Activated CD4-positive, alpha-beta T cell treated with anti-CD3 and anti-CD28 coated beads, Interleukin-2, amount 10 ng/mL, durations not matched to agents 24 days and 14 days (primary cell): ENCODE data around the gene TAS1R1. TPM values are rescaled to one million over a fixed set of nuclear protein-coding genes. Genes with fewer than 3 reads are reported as not detected.

ENCODE experiments used
- DNase-seq: peaks from one replicate; pipeline ENCODE4 v3.0.0; 2022
- H3K27ac Mint-ChIP-seq: one replicate; pipeline ENCODE4 v1.8.0; 2022; ENCODE audit warnings: mild to moderate bottlenecking, mixed read lengths
- H3K27me3 Mint-ChIP-seq: one replicate; pipeline ENCODE4 v1.8.0; 2022; ENCODE audit warnings: mixed read lengths
- H3K36me3 Mint-ChIP-seq: one replicate; pipeline ENCODE4 v1.8.0; 2022; ENCODE audit warnings: low read depth, mild to moderate bottlenecking, mixed read lengths
- H3K4me1 Mint-ChIP-seq: one replicate; pipeline ENCODE4 v1.8.0; 2021; ENCODE audit warnings: mixed read lengths
- H3K4me3 Mint-ChIP-seq: one replicate; pipeline ENCODE4 v1.8.0; 2022; ENCODE audit warnings: mild to moderate bottlenecking, moderate library complexity, mixed read lengths
- H3K9me3 Mint-ChIP-seq: one replicate; pipeline ENCODE4 v1.8.0; 2021; ENCODE audit warnings: mixed read lengths
- intact Hi-C: fragments of 100-400 bp; cut with micrococcal nuclease; formaldehyde crosslinking; loops from one replicate; pipeline ENCODE4 v1.15.1; 2023
- total RNA-seq: library from RNA; stranded (reverse); gene quantifications from 2 replicates; pipeline ENCODE4 v1.2.3, GENCODE V29; 2022

TAS1R1 gene
- total RNA-seq, 1 donor from 2014 or later: not detected

DNA sequence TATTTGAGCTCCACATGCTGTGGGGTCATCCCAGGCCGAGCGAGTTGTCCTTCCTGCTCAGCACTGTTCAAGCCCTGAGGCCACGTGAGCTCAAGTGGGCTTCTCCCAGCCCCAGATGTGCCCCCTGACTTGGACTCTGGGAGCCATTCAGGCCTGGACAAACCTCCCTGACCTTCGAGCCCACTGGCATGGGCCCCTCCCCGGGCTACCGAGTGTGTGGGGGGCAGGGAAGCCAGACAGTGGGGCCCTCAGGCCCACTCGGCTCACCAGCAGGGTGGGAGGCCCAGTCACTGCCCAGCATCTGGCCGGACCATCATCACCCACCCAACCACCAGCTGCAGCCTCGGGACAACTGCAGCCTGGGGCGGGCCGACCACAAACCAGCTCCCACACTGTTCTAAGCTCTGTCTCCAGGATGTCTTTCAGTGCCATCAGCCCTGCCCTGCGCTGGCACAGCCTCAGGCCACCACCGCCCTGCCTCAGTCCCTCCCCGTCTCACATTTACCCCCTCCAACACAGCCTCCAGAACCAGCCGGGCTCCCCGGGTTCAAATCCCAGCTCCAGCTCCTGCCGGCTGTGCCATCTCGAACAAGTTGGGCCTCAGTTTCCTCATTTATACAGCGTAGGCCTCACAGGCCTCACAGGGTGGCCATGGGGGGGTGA, 42.7 kb upstream of the TAS1R1 start:
- Mint-ChIP-seq H3K36me3 (no peaks in the 10 kb centered on the region), H3K4me1 (no peaks in the 10 kb centered on the region), H3K27ac (no peak overlapping the region), H3K4me3 (no peak overlapping the region), H3K9me3 (no peaks in the 10 kb centered on the region), H3K27me3 (no peaks in the 10 kb centered on the region)
- no peak for DNase-seq
- intact Hi-C loops: no loop called here

DNA sequence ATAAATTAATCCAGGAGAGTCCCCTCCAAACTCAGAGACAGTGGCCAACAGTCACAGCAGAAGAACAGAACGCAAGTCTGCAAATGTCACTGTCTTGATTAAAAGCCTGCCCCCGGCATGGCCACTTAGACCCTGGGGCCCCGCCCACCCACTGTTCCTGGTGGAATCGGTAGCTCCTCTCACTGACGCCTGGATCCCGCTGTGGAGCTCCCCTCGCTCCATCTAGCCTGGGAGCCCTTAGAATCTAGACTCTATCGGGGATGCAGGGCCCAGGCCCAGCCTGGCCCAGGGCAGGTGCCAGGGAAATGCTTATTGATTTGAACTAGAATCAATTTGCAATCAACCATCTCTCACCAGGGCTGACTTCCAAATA, 42.2 kb upstream of the TAS1R1 start:
- Mint-ChIP-seq H3K36me3 (no peaks in the 10 kb centered on the region), H3K4me3 (no peak overlapping the region), H3K27ac (no peak overlapping the region), H3K9me3 (no peaks in the 10 kb centered on the region), H3K4me1 (no peaks in the 10 kb centered on the region), H3K27me3 (no peaks in the 10 kb centered on the region)
- DNase-seq: no peak
- intact Hi-C loops: no loop called here

DNA sequence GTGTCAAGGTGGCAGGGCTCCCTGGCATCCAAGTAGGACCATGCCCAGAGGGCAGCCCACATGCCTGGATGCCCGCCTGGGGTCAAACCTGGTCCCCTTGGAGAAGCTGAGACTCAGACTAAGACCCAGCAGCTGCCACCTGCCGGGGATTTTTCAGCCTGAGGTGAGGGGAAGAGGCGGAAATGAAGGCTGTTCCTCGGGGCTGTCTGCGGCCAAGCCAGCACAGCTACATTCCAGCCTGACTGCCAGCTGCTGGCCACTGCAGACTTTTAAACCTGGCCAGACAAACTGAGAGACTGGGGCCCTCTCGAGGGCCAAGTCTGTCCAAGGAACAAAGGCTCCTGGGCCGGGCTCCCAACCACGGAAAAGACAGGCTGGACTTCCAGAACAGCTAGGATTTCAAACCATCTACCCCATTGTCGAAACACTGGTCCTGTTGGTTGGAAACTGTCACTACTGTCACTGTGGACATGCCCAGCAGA, 41.7 kb upstream of the TAS1R1 start:
- Mint-ChIP-seq H3K27me3 (no peaks in the 10 kb centered on the region), H3K4me1 (no peaks in the 10 kb centered on the region), H3K36me3 (no peaks in the 10 kb centered on the region), H3K27ac (no peak overlapping the region), H3K4me3 (no peak overlapping the region), H3K9me3 (no peaks in the 10 kb centered on the region)
- DNase-seq: no peak
- intact Hi-C loops: no loop called here

DNA sequence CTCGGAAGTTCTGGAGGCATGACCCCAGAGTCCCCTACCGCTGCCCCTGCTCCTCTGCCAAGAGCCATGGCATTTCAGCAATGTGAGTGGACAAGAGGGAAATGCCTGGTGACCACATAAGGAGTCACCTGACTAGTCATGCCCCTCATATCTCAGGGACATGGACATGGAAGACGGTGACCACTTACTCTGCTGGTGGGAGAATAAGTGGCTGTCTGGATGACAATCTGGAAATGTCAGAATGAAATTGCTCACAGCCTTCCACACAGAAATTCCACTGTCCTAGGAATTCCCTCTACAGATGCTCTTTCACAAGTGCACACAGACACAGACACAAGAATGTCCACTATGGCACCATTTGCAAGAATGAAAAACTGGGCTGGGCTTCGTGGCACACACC, 39.3 kb upstream of the TAS1R1 start:
- no peak overlapping the region for H3K27ac Mint-ChIP-seq
- intact Hi-C loops: no loop called here
- no peaks in the 10 kb centered on the region for H3K4me1 Mint-ChIP-seq
- no peaks in the 10 kb centered on the region for H3K9me3 Mint-ChIP-seq
- peaks cover under 1% of the 10 kb centered on the region for H3K36me3 Mint-ChIP-seq
- H3K27me3 Mint-ChIP-seq: no peaks in the 10 kb centered on the region
- DNase-seq: no peak
- no peak overlapping the region for H3K4me3 Mint-ChIP-seq

DNA sequence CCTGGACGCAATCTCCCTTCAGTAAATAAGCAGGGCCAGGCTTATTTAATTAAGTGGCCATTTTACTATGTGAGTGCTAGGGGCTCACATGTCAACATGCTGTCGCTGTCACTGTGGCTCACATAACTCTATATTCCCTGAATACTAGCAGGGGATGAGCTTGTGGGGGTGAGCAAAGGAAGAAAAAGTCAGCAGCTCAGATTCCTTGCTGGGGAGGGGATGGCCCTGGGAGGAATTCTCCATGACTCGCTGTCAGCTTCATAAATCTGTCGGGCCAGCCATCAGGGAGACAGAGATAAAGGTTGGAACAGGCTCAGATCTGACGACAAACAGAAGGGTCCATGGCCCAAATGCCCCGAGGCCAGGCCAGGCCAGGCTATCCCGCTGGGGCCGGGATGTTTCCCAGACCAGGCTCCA, 37.7 kb upstream of the TAS1R1 start:
- Mint-ChIP-seq H3K27ac (no peak overlapping the region), H3K36me3 (peaks cover 2% of the 10 kb centered on the region), H3K27me3 (no peaks in the 10 kb centered on the region), H3K4me1 (no peaks in the 10 kb centered on the region), H3K9me3 (no peaks in the 10 kb centered on the region), H3K4me3 (no peak overlapping the region)
- DNase-seq: no peak
- intact Hi-C loops: no loop called here

DNA sequence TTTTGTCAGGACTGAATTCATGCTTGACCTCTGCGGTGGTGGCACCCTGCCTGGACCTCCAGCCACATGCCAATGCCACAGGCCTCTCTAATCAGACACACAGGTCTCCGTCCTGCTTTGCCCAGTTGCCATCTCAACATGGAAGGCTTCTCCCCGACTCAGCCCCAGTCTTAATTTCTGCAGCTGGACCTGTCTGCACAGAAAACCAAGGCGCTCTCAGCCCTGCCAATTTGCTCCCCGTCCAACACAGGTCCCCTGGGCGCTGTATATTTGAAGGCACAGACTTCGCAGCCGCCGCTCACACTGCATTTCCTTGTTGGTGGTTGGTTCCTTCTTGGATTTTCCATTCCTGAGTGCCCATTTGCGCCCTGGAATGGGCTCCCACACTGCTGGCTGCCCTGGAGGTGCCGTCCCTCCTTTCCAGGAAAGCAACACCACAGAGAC, 35.6 kb upstream of the TAS1R1 start:
- Mint-ChIP-seq H3K27me3 (no peaks in the 10 kb centered on the region), H3K4me1 (peaks cover 1% of the 10 kb centered on the region), H3K4me3 (no peak overlapping the region), H3K36me3 (peaks cover 10% of the 10 kb centered on the region), H3K27ac (no peak overlapping the region), H3K9me3 (no peaks in the 10 kb centered on the region)
- intact Hi-C loops: no loop called here
- DNase-seq: no peak

DNA sequence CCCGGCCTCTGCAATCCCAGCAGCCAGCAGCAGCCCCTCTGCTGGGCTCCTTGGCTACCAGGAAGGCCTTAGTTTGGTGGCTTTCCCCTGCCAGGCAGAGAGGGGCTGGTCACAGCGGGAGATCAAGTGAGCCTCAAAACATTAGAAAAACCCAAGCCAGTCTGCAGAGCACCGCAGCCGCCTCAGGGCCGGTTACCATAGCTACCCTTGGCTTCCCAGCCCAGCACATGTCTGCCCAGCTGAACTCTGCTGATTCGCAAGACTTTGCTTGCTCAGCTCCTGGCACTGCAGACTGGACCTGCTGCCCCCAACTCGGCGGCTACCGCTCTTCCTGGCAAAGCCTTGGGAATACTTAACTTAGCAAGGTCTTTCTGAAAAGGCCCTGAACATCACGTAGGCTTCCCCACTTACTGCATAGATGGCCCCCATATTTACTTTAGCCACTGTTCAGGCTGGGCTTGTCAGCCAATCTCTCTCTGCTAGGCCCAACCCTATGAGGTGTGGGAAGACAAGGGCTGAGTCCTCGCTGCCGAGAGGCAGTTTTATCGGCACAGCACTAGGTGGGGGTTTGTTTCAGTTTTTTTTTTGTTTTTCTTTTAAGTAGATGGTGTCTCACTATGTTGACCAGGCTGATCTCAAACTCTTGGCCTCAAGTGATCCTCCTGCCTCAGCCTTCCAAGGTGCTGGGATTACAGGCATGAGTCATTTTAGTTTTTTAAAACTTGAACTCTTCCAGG, 35.0 kb upstream of the TAS1R1 start:
- H3K27me3 Mint-ChIP-seq: no peaks in the 10 kb centered on the region
- no peak overlapping the region for H3K4me3 Mint-ChIP-seq
- H3K36me3 Mint-ChIP-seq: peaks cover 11% of the 10 kb centered on the region
- intact Hi-C loops: no loop called here
- H3K27ac Mint-ChIP-seq: no peak overlapping the region
- no peak for DNase-seq
- peaks cover 1% of the 10 kb centered on the region for H3K4me1 Mint-ChIP-seq
- H3K9me3 Mint-ChIP-seq: no peaks in the 10 kb centered on the region

DNA sequence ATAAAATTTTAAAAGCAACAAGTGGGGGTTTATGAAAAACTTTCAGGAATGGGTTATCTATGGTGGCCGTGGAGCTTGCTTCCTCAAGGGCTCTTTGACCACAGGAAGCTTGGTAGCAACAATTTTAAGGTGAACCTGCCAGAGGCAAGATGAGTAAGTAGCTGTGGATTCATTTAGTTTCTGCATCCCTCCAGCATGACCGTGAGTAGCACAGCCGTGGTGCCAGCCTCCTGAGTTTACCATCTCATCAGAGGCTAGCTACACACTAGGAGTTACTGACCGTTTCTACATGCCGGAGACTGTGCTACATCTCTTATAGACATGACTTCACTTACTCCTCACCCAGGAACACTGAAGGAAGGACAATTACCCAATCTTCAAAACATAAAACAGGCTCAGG, 33.6 kb upstream of the TAS1R1 start:
- intact Hi-C loops: no loop called here
- Mint-ChIP-seq H3K4me3 (no peak overlapping the region), H3K36me3 (peaks cover 21% of the 10 kb centered on the region), H3K27ac (no peak overlapping the region), H3K4me1 (peaks cover 1% of the 10 kb centered on the region), H3K9me3 (no peaks in the 10 kb centered on the region), H3K27me3 (no peaks in the 10 kb centered on the region)
- DNase-seq: no peak

DNA sequence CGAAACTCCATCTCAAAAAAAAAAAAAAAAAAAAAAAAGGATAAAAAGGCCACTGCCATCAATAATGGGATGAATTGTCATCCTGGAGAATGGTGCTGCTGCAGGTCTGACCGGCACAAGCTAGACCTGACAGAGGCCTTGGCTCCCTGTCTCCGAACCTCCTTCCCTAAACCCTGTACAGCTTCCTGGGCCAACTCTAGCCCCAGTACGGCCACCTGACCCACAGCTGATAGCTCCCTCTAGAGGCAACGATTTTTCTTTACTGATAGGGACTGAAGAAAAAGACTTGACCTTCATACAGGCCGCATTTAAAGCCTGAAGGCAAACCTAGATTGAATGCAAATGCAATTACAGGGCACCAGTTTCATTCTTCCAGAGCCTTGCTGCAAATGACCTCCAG, 31.5 kb upstream of the TAS1R1 start:
- H3K27ac Mint-ChIP-seq: no peak overlapping the region

DNA sequence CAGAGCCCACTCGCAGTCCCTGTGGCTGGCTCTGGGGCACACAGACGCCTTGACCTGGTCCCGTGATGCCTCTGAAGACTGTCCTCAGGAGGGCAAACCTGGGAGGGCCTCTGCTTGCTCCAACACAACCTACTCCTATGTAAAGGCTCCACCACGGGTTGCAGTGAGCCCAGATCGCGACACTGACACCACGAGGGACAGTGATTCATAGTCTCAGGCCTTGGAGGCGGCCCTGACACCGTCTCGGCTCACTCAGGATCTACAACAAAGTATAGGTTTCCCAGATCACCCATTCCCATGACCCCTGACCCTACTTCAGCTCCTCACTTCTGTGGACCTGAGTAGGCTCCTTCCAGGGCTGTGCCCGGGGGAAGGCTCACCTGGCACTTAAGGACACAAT, 28.8 kb upstream of the TAS1R1 start:
- no peaks in the 10 kb centered on the region for H3K27me3 Mint-ChIP-seq
- H3K9me3 Mint-ChIP-seq: no peaks in the 10 kb centered on the region
- peaks cover 49% of the 10 kb centered on the region for H3K36me3 Mint-ChIP-seq
- H3K4me3 Mint-ChIP-seq: no peak overlapping the region
- intact Hi-C loops: no loop called here
- DNase-seq: no peak
- H3K4me1 Mint-ChIP-seq: peaks cover 1% of the 10 kb centered on the region
- H3K27ac Mint-ChIP-seq: no peak overlapping the region

More for the DNA sequence above, 31.5 kb upstream of the TAS1R1 start:
- intact Hi-C loops: no loop called here
- no peaks in the 10 kb centered on the region for H3K27me3 Mint-ChIP-seq
- H3K4me1 Mint-ChIP-seq: peaks cover 1% of the 10 kb centered on the region
- peaks cover 36% of the 10 kb centered on the region for H3K36me3 Mint-ChIP-seq
- DNase-seq: no peak
- H3K9me3 Mint-ChIP-seq: no peaks in the 10 kb centered on the region
- no peak overlapping the region for H3K4me3 Mint-ChIP-seq

DNA sequence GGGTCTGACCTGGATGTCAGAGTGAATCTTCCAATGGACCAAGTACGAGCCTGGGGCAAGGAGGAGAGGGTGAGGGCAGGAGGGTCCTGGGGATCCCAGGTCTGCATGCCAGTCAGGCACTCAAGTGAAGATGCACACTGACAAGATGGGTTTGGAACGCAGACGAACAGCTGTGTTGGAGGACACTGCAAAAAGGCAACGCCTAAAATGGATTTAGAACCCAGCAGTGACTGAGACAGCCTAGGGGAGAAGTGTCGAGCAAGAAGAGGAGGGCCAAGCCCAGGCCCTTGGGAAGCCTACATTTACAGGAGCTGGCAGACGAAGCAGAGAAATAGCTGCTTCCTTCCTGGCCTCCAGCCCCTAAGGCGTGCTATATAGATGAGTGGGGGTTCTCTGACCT, 26.6 kb upstream of the TAS1R1 start:
- H3K4me1 Mint-ChIP-seq: peaks cover 1% of the 10 kb centered on the region
- peaks cover 67% of the 10 kb centered on the region for H3K36me3 Mint-ChIP-seq
- no peak overlapping the region for H3K27ac Mint-ChIP-seq
- no peaks in the 10 kb centered on the region for H3K27me3 Mint-ChIP-seq
- DNase-seq: no peak
- no peak overlapping the region for H3K4me3 Mint-ChIP-seq
- intact Hi-C loops: no loop called here
- H3K9me3 Mint-ChIP-seq: no peaks in the 10 kb centered on the region

DNA sequence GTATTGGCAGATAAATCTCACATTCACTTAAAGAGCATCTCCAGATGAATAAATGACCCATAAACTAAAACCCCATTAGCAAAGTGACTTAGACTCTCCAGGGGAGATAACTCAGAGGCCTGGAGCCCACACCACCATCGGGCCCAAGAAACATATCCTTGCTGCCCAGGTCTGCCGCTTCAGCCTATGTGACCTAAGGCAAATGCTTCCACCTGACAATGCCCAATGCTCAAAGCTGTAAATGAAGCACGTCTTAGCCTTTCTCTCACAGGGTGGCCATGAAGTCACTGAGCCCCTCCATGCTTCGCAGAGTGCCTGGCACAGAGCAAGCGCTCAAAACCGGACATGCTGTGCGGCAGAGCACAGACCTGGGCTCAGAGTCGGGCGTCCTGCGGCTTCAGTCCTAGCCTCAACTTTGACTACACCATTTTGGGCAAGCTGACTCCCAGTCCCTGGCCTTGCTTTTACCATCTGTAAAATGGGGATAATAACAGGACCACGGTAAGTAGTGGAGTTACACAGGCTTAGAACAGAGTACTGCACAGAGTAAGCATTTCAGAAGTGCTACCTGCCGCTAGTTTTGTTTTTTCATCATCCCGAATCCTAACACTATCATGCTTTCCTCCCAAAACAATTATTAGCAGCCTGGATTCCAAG, 24.5 kb upstream of the TAS1R1 start:
- Mint-ChIP-seq H3K4me1 (peaks cover 3% of the 10 kb centered on the region), H3K9me3 (no peaks in the 10 kb centered on the region), H3K27ac (no peak overlapping the region), H3K27me3 (no peaks in the 10 kb centered on the region), H3K36me3 (peaks cover 59% of the 10 kb centered on the region), H3K4me3 (no peak overlapping the region)
- intact Hi-C loops: no loop called here
- no peak for DNase-seq

DNA sequence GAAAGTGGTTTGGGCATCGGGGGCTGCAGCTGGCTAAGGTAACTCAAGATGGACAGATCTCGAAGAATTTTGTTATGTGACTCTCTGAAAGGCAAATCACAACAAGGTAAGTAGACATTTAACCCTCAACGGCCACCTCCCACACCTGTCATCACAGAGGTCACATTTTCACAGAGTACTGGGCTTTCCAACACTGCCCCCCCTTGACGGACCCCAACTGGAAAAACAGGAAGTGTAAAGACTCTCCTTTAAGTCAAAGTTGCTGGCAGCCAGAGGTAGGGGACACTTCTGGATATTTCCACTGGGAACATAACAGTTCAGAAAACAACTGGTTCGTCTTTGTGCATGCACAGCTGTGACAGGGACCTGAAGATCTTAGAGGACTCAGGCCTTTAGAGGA, 23.1 kb upstream of the TAS1R1 start:
- Mint-ChIP-seq H3K4me1 (peaks cover 3% of the 10 kb centered on the region), H3K27ac (no peak overlapping the region), H3K36me3 (peaks cover 53% of the 10 kb centered on the region), H3K4me3 (no peak overlapping the region), H3K9me3 (no peaks in the 10 kb centered on the region), H3K27me3 (no peaks in the 10 kb centered on the region)
- intact Hi-C loops: no loop called here
- DNase-seq: no peak

DNA sequence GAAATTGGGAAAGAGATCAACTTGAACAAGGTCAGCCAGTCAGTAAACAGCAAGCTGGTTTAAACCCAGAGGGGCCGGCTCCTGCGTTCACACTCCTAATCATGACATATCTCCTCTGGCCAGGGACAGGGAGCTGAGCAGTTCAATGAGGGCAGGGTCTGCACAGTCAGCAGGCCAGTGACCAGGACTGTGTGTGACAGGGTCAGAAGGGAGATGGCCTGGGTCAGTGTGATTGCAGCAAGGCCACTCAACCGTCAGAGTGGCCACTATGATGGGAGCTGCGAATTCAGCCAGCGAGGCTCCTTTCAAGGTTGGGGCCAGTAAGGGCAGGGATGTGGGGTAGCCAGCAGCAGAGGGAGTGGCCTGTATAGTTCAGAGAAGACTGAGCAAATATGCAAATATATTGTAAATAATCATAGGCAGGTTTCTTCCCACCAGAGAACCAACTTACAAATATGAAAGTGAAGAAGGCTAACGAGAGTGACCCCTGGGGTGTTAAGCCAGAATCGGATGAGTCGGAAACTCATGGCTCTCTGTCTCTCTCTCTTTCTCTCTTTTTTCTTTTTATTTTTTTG, 20.8 kb upstream of the TAS1R1 start:
- Mint-ChIP-seq H3K27me3 (no peaks in the 10 kb centered on the region), H3K4me1 (peaks cover 3% of the 10 kb centered on the region), H3K36me3 (peaks cover 39% of the 10 kb centered on the region), H3K9me3 (no peaks in the 10 kb centered on the region), H3K4me3 (no peak overlapping the region), H3K27ac (no peak overlapping the region)
- intact Hi-C loops: no loop called here
- no peak for DNase-seq
